Measurements from ENCODE around the gene PTPRN2.

Gene PTPRN2

GRCh38 chr7:158061026-158061630 is 526.5 kb downstream of the PTPRN2 start:
- Histone ChIP-seq H3K27me3 (ENCODE audit: control insufficient read depth, insufficient read depth, low read length) (no peaks in the 10 kb centered on the region), H3K4me1 (ENCODE audit: control insufficient read depth, insufficient read depth, low read length) (no peaks in the 10 kb centered on the region), H3K36me3 (ENCODE audit: control insufficient read depth, insufficient read depth, low read length) (no peaks in the 10 kb centered on the region), H3K4me3 (ENCODE audit: low read length) (no peak overlapping the region), H3K27ac (ENCODE audit: low read depth, low read length) (no peak overlapping the region), H3K9ac (ENCODE audit: low read length) (no peak overlapping the region)

- no peaks in the 10 kb centered on the region for H3K36me3 ChIP-seq (ENCODE audit: control insufficient read depth, insufficient read depth, low read length)
- no peak overlapping the region for H3K4me3 ChIP-seq (ENCODE audit: low read length)
- H3K9ac ChIP-seq (ENCODE audit: low read length) = no peak overlapping the region
- no peak overlapping the region for H3K27ac ChIP-seq (ENCODE audit: low read depth, low read length)
- no peaks in the 10 kb centered on the region for H3K4me1 ChIP-seq (ENCODE audit: control insufficient read depth, insufficient read depth, low read length)
- H3K27me3 ChIP-seq (ENCODE audit: control insufficient read depth, insufficient read depth, low read length) = no peaks in the 10 kb centered on the region
Observed at GRCh38 chr7:158060216-158060615, 527.4 kb downstream of the PTPRN2 start.

- Histone ChIP-seq H3K36me3 (ENCODE audit: control insufficient read depth, insufficient read depth, low read length) (no peaks in the 10 kb centered on the region), H3K9ac (ENCODE audit: low read length) (no peak overlapping the region), H3K4me1 (ENCODE audit: control insufficient read depth, insufficient read depth, low read length) (no peaks in the 10 kb centered on the region), H3K4me3 (ENCODE audit: low read length) (no peak overlapping the region), H3K27ac (ENCODE audit: low read depth, low read length) (no peak overlapping the region), H3K27me3 (ENCODE audit: control insufficient read depth, insufficient read depth, low read length) (no peaks in the 10 kb centered on the region)
Observed at GRCh38 chr7:158057446-158057845, 530.2 kb downstream of the PTPRN2 start.

- H3K27me3 ChIP-seq (ENCODE audit: control insufficient read depth, insufficient read depth, low read length) = no peaks in the 10 kb centered on the region
- no peak overlapping the region for H3K9ac ChIP-seq (ENCODE audit: low read length)
- H3K27ac ChIP-seq (ENCODE audit: low read depth, low read length) = no peak overlapping the region
- no peaks in the 10 kb centered on the region for H3K4me1 ChIP-seq (ENCODE audit: control insufficient read depth, insufficient read depth, low read length)
- no peaks in the 10 kb centered on the region for H3K36me3 ChIP-seq (ENCODE audit: control insufficient read depth, insufficient read depth, low read length)
- no peak overlapping the region for H3K4me3 ChIP-seq (ENCODE audit: low read length)
Observed at GRCh38 chr7:158056761-158057160, 530.9 kb downstream of the PTPRN2 start.

- H3K9ac ChIP-seq (ENCODE audit: low read length) = no peak overlapping the region
- H3K27me3 ChIP-seq (ENCODE audit: control insufficient read depth, insufficient read depth, low read length) = no peaks in the 10 kb centered on the region
- no peak overlapping the region for H3K4me3 ChIP-seq (ENCODE audit: low read length)
- no peaks in the 10 kb centered on the region for H3K36me3 ChIP-seq (ENCODE audit: control insufficient read depth, insufficient read depth, low read length)
- no peak overlapping the region for H3K27ac ChIP-seq (ENCODE audit: low read depth, low read length)
- no peaks in the 10 kb centered on the region for H3K4me1 ChIP-seq (ENCODE audit: control insufficient read depth, insufficient read depth, low read length)
Observed at GRCh38 chr7:158055726-158056510, 531.7 kb downstream of the PTPRN2 start.

- H3K9ac ChIP-seq (ENCODE audit: low read length) = no peak overlapping the region
- H3K27me3 ChIP-seq (ENCODE audit: control insufficient read depth, insufficient read depth, low read length) = no peaks in the 10 kb centered on the region
- H3K4me1 ChIP-seq (ENCODE audit: control insufficient read depth, insufficient read depth, low read length) = no peaks in the 10 kb centered on the region
- H3K36me3 ChIP-seq (ENCODE audit: control insufficient read depth, insufficient read depth, low read length) = no peaks in the 10 kb centered on the region
- no peak overlapping the region for H3K4me3 ChIP-seq (ENCODE audit: low read length)
- H3K27ac ChIP-seq (ENCODE audit: low read depth, low read length) = no peak overlapping the region
Observed at GRCh38 chr7:158054611-158055010, 533.0 kb downstream of the PTPRN2 start.

GRCh38 chr7:158054081-158054480 is 533.5 kb downstream of the PTPRN2 start:
- no peaks in the 10 kb centered on the region for H3K4me1 ChIP-seq (ENCODE audit: control insufficient read depth, insufficient read depth, low read length)
- H3K4me3 ChIP-seq (ENCODE audit: low read length) = no peak overlapping the region
- H3K27me3 ChIP-seq (ENCODE audit: control insufficient read depth, insufficient read depth, low read length) = no peaks in the 10 kb centered on the region
- H3K27ac ChIP-seq (ENCODE audit: low read depth, low read length) = no peak overlapping the region
- no peaks in the 10 kb centered on the region for H3K36me3 ChIP-seq (ENCODE audit: control insufficient read depth, insufficient read depth, low read length)
- no peak overlapping the region for H3K9ac ChIP-seq (ENCODE audit: low read length)

GRCh38 chr7:158053183-158053915 is 534.3 kb downstream of the PTPRN2 start:
- no peaks in the 10 kb centered on the region for H3K27me3 ChIP-seq (ENCODE audit: control insufficient read depth, insufficient read depth, low read length)
- H3K36me3 ChIP-seq (ENCODE audit: control insufficient read depth, insufficient read depth, low read length) = no peaks in the 10 kb centered on the region
- H3K4me3 ChIP-seq (ENCODE audit: low read length) = no peak overlapping the region

GRCh38 chr7:158052381-158053060 is 535.1 kb downstream of the PTPRN2 start:
- Histone ChIP-seq H3K27ac (ENCODE audit: low read depth, low read length) (no peak overlapping the region), H3K4me3 (ENCODE audit: low read length) (no peak overlapping the region), H3K27me3 (ENCODE audit: control insufficient read depth, insufficient read depth, low read length) (no peaks in the 10 kb centered on the region), H3K4me1 (ENCODE audit: control insufficient read depth, insufficient read depth, low read length) (no peaks in the 10 kb centered on the region), H3K9ac (ENCODE audit: low read length) (no peak overlapping the region), H3K36me3 (ENCODE audit: control insufficient read depth, insufficient read depth, low read length) (no peaks in the 10 kb centered on the region)

More at GRCh38 chr7:158053183-158053915, 534.3 kb downstream of the PTPRN2 start:
- no peaks in the 10 kb centered on the region for H3K4me1 ChIP-seq (ENCODE audit: control insufficient read depth, insufficient read depth, low read length)
- no peak overlapping the region for H3K9ac ChIP-seq (ENCODE audit: low read length)
- H3K27ac ChIP-seq (ENCODE audit: low read depth, low read length) = no peak overlapping the region

GRCh38 chr7:158051776-158052175 is 535.8 kb downstream of the PTPRN2 start:
- Histone ChIP-seq H3K36me3 (ENCODE audit: control insufficient read depth, insufficient read depth, low read length) (no peaks in the 10 kb centered on the region), H3K27ac (ENCODE audit: low read depth, low read length) (no peak overlapping the region), H3K4me3 (ENCODE audit: low read length) (no peak overlapping the region), H3K4me1 (ENCODE audit: control insufficient read depth, insufficient read depth, low read length) (no peaks in the 10 kb centered on the region), H3K27me3 (ENCODE audit: control insufficient read depth, insufficient read depth, low read length) (no peaks in the 10 kb centered on the region), H3K9ac (ENCODE audit: low read length) (no peak overlapping the region)

- H3K36me3 ChIP-seq (ENCODE audit: control insufficient read depth, insufficient read depth, low read length) = no peaks in the 10 kb centered on the region
- H3K27me3 ChIP-seq (ENCODE audit: control insufficient read depth, insufficient read depth, low read length) = no peaks in the 10 kb centered on the region
- no peak overlapping the region for H3K9ac ChIP-seq (ENCODE audit: low read length)
- no peaks in the 10 kb centered on the region for H3K4me1 ChIP-seq (ENCODE audit: control insufficient read depth, insufficient read depth, low read length)
- no peak overlapping the region for H3K4me3 ChIP-seq (ENCODE audit: low read length)
- no peak overlapping the region for H3K27ac ChIP-seq (ENCODE audit: low read depth, low read length)
Observed at GRCh38 chr7:158050978-158051651, 536.5 kb downstream of the PTPRN2 start.
